Measurements from ENCODE around the gene CACNA2D3. TPM values are rescaled to one million over a fixed set of nuclear protein-coding genes. Genes with fewer than 3 reads are reported as not detected.

The CACNA2D3 gene
- total RNA-seq, 2 donors from 2014 or later, result 0.97 TPM; not detected in 1

GRCh38 chr3:54905920-54906319 lies 783.6 kb downstream of the CACNA2D3 start:
- Mint-ChIP-seq H3K4me1 (no peaks in the 10 kb centered on the region), H3K9me3 (no peaks in the 10 kb centered on the region), H3K27ac (no peak overlapping the region), H3K4me3 (no peak overlapping the region), H3K36me3 (ENCODE audit: low read depth) (no peaks in the 10 kb centered on the region), H3K27me3 (ENCODE audit: insufficient read depth) (no peaks in the 10 kb centered on the region)
- Histone ChIP-seq H3K36me3 (ENCODE audit: control insufficient read depth, insufficient read depth, low read length) (no peaks in the 10 kb centered on the region), H3K27ac (ENCODE audit: low read depth, low read length) (no peak overlapping the region), H3K27me3 (ENCODE audit: control insufficient read depth, insufficient read depth, low read length, poor library complexity, severe bottlenecking) (no peaks in the 10 kb centered on the region), H3K4me3 (ENCODE audit: low read length) (no peak overlapping the region), H3K9ac (ENCODE audit: extremely low read depth, low read length, poor library complexity, severe bottlenecking) (no peak overlapping the region), H3K9me3 (ENCODE audit: control insufficient read depth, low read length) (no peaks in the 10 kb centered on the region), H3K4me1 (ENCODE audit: control insufficient read depth, insufficient read depth, low read length) (no peaks in the 10 kb centered on the region)
- 93 to 96% methylated on average over 3 of the region's 3 CpGs for WGBS, 2 experiments (ENCODE audit: insufficient coverage in 1 of 2, insufficient read length in 1 of 2)
- DNase-seq, result no peak
- no peak for TF ChIP-seq CTCF (conservative IDR thresholded peaks at IDR 0.05)

- Mint-ChIP-seq H3K27me3 (ENCODE audit: insufficient read depth) (no peaks in the 10 kb centered on the region), H3K4me1 (no peaks in the 10 kb centered on the region), H3K9me3 (peaks cover 3% of the 10 kb centered on the region), H3K27ac (no peak overlapping the region), H3K36me3 (ENCODE audit: low read depth) (no peaks in the 10 kb centered on the region), H3K4me3 (no peak overlapping the region)
- Histone ChIP-seq H3K27ac (ENCODE audit: low read depth, low read length) (no peak overlapping the region), H3K9me3 (ENCODE audit: control insufficient read depth, low read length) (peaks cover under 1% of the 10 kb centered on the region), H3K9ac (ENCODE audit: extremely low read depth, low read length, poor library complexity, severe bottlenecking) (no peak overlapping the region), H3K4me3 (ENCODE audit: low read length) (no peak overlapping the region), H3K4me1 (ENCODE audit: control insufficient read depth, insufficient read depth, low read length) (no peaks in the 10 kb centered on the region), H3K36me3 (ENCODE audit: control insufficient read depth, insufficient read depth, low read length) (no peaks in the 10 kb centered on the region), H3K27me3 (ENCODE audit: control insufficient read depth, insufficient read depth, low read length, poor library complexity, severe bottlenecking) (no peaks in the 10 kb centered on the region)
- WGBS, 2 experiments (ENCODE audit: insufficient coverage in 1 of 2, insufficient read length in 1 of 2), result 86% methylated on average over 2 of the region's 2 CpGs; no CpG with 5 or more reads in 1 of the 2 experiments
- DNase-seq, result no peak
- TF ChIP-seq CTCF (conservative IDR thresholded peaks at IDR 0.05), result no peak
Observed at GRCh38 chr3:54906763-54907162, 784.4 kb downstream of the CACNA2D3 start.

GRCh38 chr3:54909191-54909590 lies 786.8 kb downstream of the CACNA2D3 start:
- peaks cover 11% of the 10 kb centered on the region for H3K9me3 Mint-ChIP-seq
- H3K27ac Mint-ChIP-seq, result no peak overlapping the region
- no peaks in the 10 kb centered on the region for H3K27me3 ChIP-seq (ENCODE audit: control insufficient read depth, insufficient read depth, low read length, poor library complexity, severe bottlenecking)
- H3K27me3 Mint-ChIP-seq (ENCODE audit: insufficient read depth), result no peaks in the 10 kb centered on the region
- no peak overlapping the region for H3K9ac ChIP-seq (ENCODE audit: extremely low read depth, low read length, poor library complexity, severe bottlenecking)
- WGBS, 2 experiments (ENCODE audit: insufficient coverage in 1 of 2, insufficient read length in 1 of 2), result 86 to 93% methylated on average over 1 to 2 of the region's 2 CpGs
- peaks cover 13% of the 10 kb centered on the region for H3K36me3 Mint-ChIP-seq (ENCODE audit: low read depth)
- peaks cover 8% of the 10 kb centered on the region for H3K9me3 ChIP-seq (ENCODE audit: control insufficient read depth, low read length)
- no peak for DNase-seq
- no peak for TF ChIP-seq CTCF (conservative IDR thresholded peaks at IDR 0.05)
- no peak overlapping the region for H3K27ac ChIP-seq (ENCODE audit: low read depth, low read length)
- H3K36me3 ChIP-seq (ENCODE audit: control insufficient read depth, insufficient read depth, low read length), result no peaks in the 10 kb centered on the region
- H3K4me3 Mint-ChIP-seq, result no peak overlapping the region
- no peaks in the 10 kb centered on the region for H3K4me1 Mint-ChIP-seq
- no peaks in the 10 kb centered on the region for H3K4me1 ChIP-seq (ENCODE audit: control insufficient read depth, insufficient read depth, low read length)
- no peak overlapping the region for H3K4me3 ChIP-seq (ENCODE audit: low read length)

All from endodermal cell (in vitro differentiated cells).